Umbilical cord (tissue), 2 donors: Measurements from ENCODE around the gene RGMB. TPM values are rescaled to one million over a fixed set of nuclear protein-coding genes. Genes with fewer than 3 reads are reported as not detected.
A peak's percentile ranks its signal among the peaks of the same experiment; 100 is the strongest.

Source experiments
- DNase-seq: peaks from one replicate; pipeline ENCODE4 v3.0.0-alpha.2; 2015; ENCODE audit warnings: low spot score
- total RNA-seq: library from RNA; depleted of rRNA; stranded (reverse); fragments of >200 nt; gene quantifications from one replicate; pipeline ENCODE4 v1.2.3, GENCODE V29; 2014; ENCODE audit warnings: low replicate concordance; ENCODE audit not compliant: insufficient read depth

The RGMB gene
- total RNA-seq, 1 donor from 2014 or later = 10.6 TPM

DNA sequence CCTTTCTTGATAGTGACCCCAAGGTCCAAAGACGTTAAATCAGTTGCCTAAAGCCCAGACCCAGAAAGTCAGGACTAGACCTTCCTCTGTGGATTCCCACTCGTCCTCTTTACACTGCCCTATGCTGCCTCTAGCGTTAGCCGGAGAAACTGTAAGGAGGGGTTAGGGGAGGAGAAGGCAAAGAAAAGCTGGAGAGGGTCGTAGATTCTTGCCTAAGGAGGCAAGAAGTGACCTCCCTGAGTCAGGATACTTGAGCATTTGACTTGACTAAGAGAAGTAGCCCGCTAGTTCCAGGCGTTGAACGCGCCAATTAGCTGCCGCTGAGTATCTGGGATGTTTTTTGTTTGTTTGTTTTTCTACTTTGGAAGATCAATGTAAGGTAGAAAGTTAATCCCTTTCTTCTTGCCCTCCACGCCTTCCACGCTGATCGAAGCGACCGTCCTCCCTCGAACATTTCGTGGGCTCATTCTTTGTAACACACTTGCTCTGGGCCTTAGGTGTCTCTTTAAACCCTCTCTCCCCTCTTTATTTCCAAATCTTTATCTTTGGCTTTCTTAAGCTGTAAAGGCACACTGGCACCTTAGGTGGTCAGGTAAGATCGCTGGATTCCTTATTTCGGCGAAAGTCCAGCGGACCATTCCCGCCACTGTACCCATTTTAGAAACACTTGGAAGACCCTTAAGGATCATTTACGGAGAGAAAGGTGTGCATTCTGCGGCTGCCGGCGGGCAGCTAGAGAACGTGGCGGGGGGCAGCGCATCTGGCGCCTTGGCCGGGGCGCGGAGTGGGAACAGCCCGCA is 5.1 kb upstream of the RGMB start:
- DNase-seq = peak; percentile 37

DNA sequence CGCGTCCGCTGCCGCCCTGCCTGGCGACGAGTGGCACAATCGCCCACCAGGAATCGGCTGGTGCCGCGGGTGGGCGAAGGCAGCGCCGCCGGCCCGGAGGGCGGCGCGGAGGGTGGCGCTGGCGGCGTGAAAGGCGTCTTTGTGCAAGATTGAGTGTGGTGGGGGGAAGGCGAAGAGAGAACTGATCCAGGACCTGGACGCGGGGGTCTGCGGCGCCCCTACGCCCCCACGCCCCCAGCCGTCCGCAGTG is 4.6 kb upstream of the RGMB start:
- DNase-seq = no peak

DNA sequence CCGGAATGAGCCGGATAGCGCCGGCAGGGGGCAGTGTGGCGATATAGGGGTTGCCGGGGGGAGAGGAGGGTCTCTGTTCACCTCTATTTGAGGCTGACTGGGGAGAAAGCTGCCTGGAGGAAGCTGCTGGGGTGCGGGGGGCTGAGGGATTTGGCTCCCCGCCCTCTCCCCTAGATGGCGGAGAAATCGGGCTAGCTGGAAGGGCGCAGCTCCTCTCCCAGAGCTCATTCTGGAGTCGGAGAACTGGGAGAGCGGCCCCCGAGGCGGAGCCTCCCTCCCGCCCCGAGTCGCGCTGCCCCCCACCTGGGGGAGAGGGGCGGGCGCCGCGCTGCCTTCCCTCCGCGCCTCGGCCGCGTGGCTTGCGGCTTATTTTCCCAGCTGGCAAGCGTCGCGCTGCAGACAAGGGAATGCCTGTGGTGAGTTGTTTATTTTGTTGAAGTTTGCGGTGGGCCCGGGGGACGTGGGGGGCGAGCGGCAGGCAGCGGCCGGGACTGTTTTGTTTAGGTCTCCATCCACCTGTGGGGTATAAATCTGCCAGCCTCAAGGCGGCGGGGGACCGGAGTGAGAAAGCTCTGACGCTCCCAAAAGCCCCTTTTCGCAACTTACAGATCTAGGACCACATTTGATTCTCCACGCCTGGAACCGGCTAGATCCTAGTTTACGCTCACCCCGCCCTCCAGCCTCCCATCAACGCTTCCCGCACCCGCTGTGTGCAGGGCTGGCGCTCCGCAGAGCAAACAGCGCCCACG is 4.1 kb upstream of the RGMB start:
- DNase-seq = no peak

DNA sequence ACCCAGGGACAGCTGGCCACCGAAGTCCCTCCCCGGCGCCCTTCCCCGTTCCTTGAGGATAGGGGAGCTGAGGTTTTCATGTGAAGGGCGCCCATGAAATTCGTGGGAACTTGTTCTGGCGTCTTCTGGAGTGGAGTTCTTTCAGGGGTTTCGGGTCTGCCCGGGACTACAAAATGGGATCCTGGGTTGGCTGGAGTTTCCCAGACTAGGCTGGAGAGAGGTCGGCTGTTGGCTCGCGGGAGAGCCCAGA is 3.6 kb upstream of the RGMB start:
- DNase-seq = no peak

DNA sequence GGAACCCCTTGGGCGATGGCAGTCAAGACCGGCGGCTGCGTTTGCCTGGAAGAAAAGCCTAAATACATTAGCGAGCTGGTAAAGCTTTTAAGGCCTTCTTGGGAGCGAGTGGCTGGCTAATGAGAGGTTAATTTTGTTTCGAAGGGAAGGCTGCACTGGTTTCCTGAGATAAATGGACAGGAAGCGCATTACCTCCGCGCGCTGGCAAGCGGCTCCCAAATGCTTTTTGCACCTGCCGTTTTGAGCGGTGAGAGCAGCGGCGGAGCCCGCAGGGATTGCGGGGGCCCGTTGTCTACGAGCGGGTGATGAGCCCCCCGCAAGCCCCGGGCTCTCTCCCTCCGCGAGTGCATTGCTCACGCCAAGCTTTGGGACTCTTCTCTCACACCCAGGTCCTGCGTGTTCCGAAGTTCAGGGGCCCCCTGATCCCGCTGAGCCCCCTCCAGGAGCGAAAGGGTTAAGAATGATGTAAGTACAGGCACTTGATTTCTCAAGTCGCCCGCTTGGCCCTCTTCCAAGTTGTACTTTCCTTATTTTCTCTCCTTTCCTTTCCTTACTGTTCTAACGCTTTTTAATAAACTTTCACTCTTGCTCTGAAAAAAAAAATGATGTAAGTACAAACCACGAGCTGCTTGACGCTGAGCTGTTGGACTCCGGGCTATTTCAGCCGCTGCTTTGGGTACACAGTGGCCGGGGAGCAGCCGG is 3.1 kb upstream of the RGMB start:
- peak; percentile 35 for DNase-seq

DNA sequence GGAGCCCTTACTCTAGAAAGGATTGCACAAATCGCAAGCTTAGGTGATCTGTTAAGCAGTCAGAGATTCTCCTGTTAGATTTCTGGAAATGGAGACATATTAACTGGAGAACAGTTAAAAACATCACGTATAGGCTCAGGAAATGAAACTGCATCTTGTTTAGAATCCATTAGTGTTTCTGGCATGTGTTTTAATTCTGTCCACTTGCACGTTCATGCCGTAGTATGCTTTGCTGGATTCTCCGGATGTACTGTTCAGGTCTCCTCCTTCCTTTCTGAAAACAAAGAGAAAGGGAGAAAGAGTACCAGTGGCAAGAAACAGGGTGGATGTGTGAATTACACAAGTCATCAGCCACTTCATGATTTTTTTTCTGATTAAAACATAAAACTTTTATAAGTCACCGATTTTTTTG is 2.5 kb upstream of the RGMB start:
- peak; percentile 59 for DNase-seq

DNA sequence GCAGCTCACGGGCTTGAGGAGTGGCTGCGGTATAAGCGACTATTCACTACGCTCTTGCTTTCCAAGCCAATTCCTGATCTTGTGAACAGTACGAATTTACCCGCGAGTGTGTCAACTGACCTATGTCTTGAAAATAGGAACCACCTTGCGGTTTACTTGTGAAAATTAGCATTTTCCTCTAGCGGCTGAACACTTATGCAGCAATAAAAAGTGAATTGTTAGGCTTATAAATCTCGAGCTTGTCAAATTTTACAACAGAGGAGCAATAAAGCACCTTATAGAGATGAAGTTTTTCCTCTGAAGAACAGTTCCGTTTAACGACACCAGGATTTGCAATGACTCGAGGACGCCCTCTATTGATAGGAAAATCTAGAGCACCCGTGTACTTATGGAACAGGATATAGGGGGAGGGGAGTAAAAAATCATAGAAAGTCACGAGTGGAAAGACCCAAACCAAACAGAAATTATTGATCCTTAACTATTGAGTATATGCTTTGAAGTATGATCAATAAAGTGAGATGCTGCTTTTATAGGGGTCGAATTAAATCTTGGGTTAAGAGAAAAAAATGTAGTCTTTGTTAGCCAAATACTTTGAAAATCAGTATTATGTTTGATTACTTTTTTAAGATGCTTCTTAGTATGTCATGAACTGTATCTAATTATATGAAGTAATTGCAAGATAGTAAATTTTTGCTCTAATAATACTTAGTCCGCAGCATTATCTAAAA is 1.9 kb upstream of the RGMB start:
- DNase-seq = peak; percentile 91

DNA sequence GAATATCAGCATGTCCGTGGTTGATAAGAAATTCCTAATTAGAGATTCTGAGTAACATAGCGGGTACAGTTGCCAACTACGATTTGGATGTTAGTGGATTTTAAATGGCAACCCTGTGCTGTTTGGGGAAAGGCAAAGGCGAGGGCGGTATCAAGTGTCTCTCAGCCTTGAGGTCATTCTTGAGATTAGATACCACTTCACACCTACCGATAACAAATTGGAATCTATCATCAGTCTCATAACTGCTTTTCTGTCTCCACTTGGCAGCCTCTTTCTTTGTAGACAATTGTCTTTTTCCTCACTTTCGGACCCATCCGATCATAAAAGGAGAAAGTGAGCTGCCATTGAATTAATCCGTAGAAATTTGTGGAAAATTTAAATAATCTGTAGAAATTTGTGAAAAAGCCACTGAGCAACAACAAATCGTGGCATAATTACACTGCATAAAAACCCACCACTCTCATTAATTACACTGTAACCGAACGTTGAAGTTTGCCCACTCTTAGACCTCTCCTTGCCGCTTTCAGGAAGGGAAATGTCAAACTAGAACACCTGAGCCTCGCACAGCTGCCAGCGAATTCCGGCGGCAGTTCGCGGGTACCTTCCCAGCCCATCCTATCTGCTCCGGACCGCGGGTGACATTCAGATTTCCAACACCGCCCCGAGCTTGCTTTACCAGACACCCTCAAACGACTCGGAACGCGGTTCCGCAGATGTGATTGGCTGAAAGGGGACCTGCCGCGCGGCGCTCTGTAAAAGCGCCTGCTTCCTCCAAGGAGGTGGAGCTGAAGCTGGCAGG is 849 bp upstream of the RGMB start:
- DNase-seq = no peak

DNA sequence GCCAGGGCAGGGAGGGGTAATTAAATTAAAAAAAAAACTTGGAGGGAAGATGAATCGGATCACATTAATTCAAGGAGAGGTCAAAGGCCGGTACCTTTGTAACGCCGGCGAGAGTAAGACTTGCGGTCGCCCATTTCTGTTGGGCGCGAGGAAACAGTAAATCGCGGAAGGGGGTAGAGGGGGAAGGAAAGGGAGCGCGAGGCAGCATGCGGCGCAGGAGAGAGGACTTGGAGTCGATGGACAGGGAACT is 324 bp upstream of the RGMB start:
- DNase-seq = no peak

DNA sequence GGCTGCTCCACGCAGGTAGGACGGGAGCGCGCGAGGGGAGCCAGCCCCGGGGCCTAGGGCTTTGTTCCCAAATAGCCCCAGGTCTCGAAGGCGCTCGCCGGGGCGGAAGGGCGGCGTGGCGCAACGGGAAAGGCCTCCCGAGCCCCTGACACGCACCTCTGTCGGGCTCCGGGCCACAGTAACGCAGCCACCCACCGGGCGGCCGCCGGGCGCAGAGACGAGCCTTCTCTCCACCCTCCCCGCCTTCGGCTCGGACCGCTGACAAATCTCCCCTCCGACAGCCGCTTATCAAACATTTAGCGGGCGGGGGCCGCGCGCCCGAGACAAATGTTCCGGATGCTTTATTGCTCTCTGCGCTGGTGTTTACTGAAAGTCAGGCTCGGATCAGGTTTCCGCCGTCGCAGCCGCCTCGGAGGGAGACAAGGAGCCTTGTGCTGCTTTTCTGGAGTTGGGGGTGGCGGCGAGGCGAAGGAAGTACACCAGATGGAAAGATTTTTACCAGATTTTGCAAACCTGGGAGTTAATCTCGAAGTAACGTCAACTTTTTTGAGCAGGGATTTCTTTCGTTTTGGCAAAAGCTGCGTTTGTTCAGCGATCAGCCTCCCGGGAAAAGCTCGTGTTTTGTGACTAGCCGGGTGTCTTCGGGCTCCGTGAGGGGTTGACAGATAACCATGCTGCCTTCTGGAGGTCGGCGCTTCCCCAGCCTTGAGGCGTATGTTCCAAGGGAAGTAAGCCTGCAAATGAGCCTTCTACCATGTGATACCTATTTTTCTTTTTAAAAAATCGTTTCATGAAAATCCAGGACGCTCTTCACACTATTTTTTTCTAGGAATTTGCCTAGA is 950 bp downstream of the RGMB start:
- DNase-seq = peak; percentile 77

DNA sequence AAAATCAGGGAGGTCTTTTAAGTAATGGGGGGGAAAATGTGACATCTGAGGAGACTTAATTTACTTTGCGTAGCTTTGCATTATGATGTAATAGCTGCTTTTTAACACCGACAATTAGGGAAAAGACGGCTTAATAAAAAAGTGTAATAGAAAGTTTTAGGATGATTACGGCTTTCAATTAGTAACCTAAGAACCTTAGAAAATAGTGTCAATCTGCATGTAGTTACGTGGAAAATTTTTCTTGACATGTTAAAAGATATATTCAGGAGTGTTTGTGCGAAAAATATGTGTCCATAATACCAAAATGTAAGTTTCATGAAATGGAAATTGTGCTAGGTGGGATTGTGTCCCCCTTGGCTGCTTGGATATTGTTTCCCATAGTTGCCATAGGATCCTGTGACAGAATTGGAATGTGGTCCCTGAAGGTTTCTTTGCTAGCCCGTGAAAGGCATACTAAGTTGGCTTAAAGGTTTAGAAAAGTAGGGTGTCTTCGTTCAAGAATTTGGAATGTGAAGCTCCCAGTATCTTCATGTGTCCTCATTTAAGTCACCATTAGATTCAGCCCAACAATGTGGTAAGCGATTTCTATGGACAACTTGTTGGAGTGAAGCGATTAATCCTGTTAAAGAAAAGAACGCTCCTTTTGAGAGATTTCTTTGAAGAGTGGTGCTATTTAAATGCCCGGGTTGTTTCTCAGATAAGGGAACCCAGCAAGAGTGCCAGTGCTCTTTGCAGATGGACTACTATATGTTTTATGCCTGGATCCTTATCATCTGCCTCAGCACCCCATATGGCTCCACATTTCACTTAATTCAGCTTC is 2.0 kb downstream of the RGMB start:
- no peak for DNase-seq

DNA sequence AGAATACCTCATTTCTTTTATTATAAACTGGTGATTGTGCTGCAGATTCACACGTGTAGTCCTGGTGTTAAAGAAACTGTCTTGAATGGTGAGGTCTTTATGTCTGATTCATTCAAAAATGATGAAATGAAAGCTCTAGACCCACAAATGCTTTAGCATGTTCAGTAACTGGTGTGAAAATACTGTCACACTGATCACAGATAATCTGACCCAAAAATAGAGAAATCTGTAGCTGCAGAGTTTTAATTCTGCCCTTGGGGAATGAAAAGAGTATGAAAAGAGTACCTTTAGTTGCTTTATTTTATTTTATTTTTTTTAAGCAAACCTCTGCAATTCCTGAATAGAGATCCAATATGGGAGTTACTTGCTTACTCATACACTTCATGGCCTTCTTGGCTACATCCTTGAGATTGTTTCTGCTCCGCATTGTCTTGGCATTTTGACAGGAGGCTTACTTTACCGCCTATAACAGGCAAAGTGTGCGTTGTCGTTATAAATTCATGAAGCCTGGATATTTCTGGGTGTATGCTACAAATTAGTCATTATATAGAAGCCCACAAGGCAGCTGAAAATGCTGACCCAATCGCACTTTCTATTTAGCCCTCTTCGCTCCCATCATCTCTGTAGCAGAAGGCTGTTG is 2.7 kb downstream of the RGMB start:
- DNase-seq = no peak

DNA sequence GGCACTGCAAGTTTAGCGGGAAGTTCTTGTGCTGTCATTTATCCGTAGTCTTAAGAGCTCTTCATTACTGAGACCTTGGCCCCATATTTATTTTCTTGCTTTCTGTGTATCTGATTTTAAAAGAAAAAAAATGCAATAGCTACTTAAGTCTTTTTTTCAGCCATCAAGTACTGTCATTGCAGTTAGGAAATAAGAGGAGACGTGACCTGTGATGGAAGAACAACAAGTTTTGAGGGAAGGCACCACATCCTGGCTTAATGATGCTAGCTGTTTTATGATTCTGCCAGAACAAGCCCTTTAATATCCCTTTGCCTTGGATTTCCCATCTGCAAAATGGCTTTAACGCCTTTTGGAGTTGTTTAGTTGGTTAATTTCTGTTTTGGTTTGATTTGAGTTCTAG is 3.8 kb downstream of the RGMB start:
- no peak for DNase-seq

DNA sequence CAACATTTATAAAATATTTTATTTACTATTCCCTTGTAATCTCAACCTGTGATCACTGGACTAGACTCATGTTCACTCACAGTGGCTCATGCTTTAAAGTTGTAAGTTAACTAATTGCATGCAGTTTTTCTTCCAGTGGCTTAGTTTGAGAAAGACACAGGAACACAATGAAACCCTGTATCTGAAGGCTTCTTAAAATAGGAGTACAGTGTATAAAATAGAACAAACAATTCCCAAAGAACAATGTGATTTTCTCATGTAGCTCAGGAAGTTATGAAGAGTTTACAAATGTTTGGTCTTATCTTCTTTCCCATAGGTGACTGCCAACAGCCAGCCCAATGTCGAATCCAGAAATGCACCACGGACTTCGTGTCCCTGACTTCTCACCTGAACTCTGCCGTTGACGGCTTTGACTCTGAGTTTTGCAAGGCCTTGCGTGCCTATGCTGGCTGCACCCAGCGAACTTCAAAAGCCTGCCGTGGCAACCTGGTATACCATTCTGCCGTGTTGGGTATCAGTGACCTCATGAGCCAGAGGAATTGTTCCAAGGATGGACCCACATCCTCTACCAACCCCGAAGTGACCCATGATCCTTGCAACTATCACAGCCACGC is 5.9 kb downstream of the RGMB start:
- no peak for DNase-seq

DNA sequence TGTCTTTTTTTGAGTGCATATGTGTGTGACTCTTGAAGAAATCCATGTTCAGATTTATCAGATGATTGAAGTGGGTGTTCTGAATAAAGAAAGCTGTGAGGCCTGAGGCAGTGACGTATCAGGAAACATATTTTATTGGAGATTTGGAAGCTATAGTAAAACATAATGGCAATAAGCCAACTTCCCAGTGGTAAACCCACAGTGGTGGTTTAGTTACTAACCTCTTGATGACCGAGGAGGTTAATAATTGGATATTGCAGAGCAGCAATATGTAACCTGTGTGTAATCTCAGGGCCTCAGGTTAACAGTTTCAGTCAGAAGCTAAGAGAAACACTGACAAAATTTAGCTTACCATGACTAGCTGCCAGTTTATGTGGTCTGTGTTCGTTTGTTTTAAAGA is 6.9 kb downstream of the RGMB start:
- DNase-seq = no peak

DNA sequence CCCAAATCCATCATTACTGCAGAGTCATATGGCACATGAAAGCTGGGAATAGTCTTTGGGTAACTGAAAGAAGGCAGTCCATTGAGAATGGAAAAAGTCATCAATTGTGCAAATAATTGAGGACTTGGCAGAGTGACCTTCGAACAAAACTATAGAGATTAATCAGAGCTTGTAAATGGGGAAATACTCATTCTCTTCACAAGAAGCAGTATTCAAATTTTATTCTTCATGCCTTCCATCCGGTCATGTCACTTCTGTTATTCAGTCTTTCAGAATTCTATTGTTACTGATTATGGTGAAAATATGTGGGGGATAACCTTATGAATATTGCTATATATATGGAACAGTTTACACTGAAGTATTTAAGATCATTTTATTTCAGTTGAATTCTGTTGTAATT is 8.1 kb downstream of the RGMB start:
- no peak for DNase-seq

DNA sequence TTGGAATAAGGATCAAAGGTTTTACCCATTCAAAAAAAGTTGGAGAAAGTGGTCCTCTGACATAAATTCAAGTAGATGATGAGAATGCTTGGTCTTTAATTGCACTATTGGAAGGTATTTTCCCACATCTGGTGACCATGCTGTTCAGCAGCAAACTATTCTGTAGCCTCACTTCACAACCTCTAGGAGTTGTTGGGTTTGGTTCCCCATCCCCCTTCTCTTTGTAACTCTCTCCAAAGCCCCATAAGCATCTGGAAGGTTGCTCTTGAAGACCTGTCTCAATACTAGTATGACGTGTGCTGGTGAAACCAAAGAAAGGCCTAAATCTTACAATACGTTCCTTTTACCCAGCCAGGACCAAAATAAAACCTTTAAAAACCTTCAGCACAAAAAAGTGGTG is 8.5 kb downstream of the RGMB start:
- DNase-seq = no peak

DNA sequence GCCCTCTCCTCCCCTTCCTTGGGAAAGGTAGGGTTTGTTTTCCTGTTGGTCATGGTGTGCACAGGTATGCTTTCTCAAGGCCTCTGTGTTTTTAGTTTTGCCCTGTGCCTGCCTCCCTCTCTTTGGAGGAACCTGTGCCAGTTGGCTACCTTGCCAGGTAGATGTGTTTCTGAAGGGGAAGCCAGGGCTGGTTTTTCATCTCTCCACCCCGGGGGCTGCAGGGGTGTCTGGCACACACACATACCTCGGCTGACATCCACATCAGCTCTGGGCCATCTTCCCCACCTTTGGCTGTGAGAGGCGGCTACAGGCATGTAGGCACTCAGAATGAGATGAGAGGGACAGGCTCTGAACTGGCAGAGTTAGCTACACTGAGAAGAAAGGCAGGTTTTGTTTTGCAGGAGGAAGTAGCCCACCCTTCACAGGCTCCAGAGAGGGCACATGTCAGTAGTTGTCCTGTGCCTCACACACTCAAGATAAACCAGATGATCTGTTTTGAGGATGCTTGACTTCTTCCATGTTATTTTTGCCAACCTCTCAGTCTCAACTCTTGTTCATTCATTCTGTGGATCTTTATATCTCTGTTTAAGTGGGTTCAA is 9.7 kb downstream of the RGMB start:
- DNase-seq = no peak

DNA sequence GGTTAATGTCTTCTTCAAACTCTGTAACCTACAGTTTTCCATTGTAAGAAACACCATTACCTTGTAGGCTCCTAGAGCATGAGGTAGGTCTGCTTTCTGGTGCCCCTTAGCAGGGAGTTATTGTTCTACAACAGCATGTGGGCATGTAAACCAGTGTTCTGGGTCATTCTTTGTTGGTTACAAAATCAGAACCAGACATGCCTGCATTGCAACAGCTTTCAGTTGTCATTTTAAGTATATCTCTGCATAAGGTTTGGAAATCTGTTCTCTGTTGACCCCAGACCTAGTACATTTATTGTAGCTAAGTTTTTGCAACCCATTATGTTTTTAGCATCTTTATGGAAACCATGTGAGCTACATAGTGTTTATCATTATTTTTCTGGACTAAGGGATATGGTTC is 10.9 kb downstream of the RGMB start:
- no peak for DNase-seq
